Body of pancreas (tissue), 4 donors: ENCODE results near the gene TWF2. TPM values are rescaled to one million over a fixed set of nuclear protein-coding genes. Genes with fewer than 3 reads are reported as not detected.

Experiments
- ATAC-seq: fragments of 150-250 bp; one replicate; pipeline ENCODE4 v1.9.1; 2016
- DNase-seq, 4 donors: peaks; one replicate each; pipeline ENCODE4 v3.0.0-alpha.2; 2019
- H3K27ac ChIP-seq, 4 donors: fragments of 200-600 bp; sonication (generic); 1 replicate in 3 of 4; 2 replicates in 1 of 4; pipeline versions ENCODE4 v1.5.1 to v1.6.1; 2016 to 2019; ENCODE audit warnings: mild to moderate bottlenecking in 1 of 4, mixed read lengths in 1 of 4, moderate library complexity in 1 of 4
- H3K27me3 ChIP-seq, 2 donors: fragments of 200-600 bp; sonication (generic); one replicate each; pipeline ENCODE4 v1.6.0; 2016; ENCODE audit warnings: mild to moderate bottlenecking in 1 of 2
- H3K36me3 ChIP-seq, 2 donors: fragments of 200-600 bp; sonication (generic); replicated peaks in 1 of 2; 2 replicates each; pipeline ENCODE4 v1.5.1; 2016; ENCODE audit warnings: low read depth in 2 of 2; ENCODE audit not compliant: insufficient read depth in 1 of 2
- H3K4me1 ChIP-seq: fragments of 200-600 bp; sonication (generic); one replicate; pipeline ENCODE4 v1.6.0; 2016
- H3K4me3 ChIP-seq, 2 donors: fragments of 200-600 bp; sonication (generic); 1 replicate in 1 of 2; 2 replicates in 1 of 2; pipeline ENCODE4 v1.5.1; 2016 to 2019
- H3K9me3 ChIP-seq, 3 donors: fragments of 200-600 bp; sonication (generic); 1 replicate in 2 of 3; 2 replicates in 1 of 3; pipeline ENCODE4 v1.5.1; 2016
- POLR2A ChIP-seq, 3 donors: fragments of 450-650 bp; IDR thresholded peaks; one replicate each; pipeline ENCODE4 v1.6.1; 2016; ENCODE audit warnings: antibody characterized with exemption in 3 of 3, mild to moderate bottlenecking in 2 of 3
- WGBS, 2 donors: methylation state at CpG; one replicate each; pipeline ENCODE4 v1.1.5; 2017; 5-methylcytosine and 5-hydroxymethylcytosine counted together
- intact Hi-C: fragments of 100-400 bp; cut with DNase I; formaldehyde crosslinking; loops from one replicate; pipeline ENCODE4 v1.15.1; 2023
- microRNA counts, 2 donors: library from miRNA; unstranded; fragments of <30 nt; microRNA quantifications; one replicate each; lab custom pipeline; 2017
- microRNA-seq, 2 donors: library from miRNA; unstranded; fragments of <30 nt; microRNA quantifications; one replicate each; pipeline ENCODE4, GENCODE V29; 2016; ENCODE audit warnings: borderline number of aligned reads in 2 of 2, borderline replicate concordance in 2 of 2
- small RNA-seq: library from RNA; depleted of rRNA; stranded (forward); fragments of <200 nt; gene quantifications from one replicate; pipeline ENCODE3, GENCODE V24; 2016
- total RNA-seq, 2 donors: library from RNA; depleted of rRNA; stranded (reverse); fragments of >200 nt; gene quantifications; one replicate each; pipeline ENCODE4 v1.1.0, GENCODE V29; 2016
- TF ChIP-seq, protein P1 (sequence below), 7 experiments: fragments of 450-650 bp in 4 of 7; fragments of 200-600 bp in 3 of 7; sonication (generic) in 3 of 7; IDR thresholded peaks; one replicate each; pipeline ENCODE4 v1.5.1; 2016 to 2019; ENCODE audit warnings: antibody characterized with exemption in 7 of 7

The TWF2 gene
- total RNA-seq, 2 donors from 2014 or later, result 26.7 to 35.8 TPM

DNA sequence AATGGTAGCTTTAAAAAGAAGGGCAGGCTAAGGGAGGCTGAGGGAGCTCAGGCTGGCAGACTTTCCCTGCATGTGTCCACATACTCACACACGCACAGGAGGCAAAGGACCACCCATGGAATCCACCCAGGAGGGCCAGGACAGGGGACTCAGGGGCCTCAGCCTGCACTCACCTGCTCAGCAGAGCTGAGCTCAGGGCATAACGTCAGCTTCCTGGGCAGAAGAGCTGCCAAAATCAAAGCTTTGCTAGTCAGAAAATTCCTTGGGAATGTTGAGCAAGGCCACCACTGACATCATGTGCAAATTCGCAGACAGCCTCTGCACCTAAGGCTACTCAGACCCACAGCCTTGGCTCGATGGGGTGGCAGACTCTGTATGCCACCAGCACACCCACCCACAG is 57.4 kb downstream of the TWF2 start:
- TF ChIP-seq, protein P1, sequence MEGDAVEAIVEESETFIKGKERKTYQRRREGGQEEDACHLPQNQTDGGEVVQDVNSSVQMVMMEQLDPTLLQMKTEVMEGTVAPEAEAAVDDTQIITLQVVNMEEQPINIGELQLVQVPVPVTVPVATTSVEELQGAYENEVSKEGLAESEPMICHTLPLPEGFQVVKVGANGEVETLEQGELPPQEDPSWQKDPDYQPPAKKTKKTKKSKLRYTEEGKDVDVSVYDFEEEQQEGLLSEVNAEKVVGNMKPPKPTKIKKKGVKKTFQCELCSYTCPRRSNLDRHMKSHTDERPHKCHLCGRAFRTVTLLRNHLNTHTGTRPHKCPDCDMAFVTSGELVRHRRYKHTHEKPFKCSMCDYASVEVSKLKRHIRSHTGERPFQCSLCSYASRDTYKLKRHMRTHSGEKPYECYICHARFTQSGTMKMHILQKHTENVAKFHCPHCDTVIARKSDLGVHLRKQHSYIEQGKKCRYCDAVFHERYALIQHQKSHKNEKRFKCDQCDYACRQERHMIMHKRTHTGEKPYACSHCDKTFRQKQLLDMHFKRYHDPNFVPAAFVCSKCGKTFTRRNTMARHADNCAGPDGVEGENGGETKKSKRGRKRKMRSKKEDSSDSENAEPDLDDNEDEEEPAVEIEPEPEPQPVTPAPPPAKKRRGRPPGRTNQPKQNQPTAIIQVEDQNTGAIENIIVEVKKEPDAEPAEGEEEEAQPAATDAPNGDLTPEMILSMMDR (IDR thresholded peaks at IDR 0.05), result no peak
- TF ChIP-seq POLR2A (IDR thresholded peaks at IDR 0.05), result no peak

More for the DNA sequence above, 57.4 kb downstream of the TWF2 start:
- H3K27me3 ChIP-seq, result no peaks in the 10 kb centered on the region
- no peaks in the 10 kb centered on the region for H3K9me3 ChIP-seq
- H3K36me3 ChIP-seq, result no peaks in the 10 kb centered on the region
- 66 to 100% methylated on average over 1 to 4 of the region's 4 CpGs for WGBS, 2 donors
- no peaks in the 10 kb centered on the region for H3K4me1 ChIP-seq
- DNase-seq (no peak), ATAC-seq (no peak)
- no peak overlapping the region for H3K27ac ChIP-seq
- H3K4me3 ChIP-seq, result no peak overlapping the region
- intact Hi-C loops, result no loop called here

MicroRNAs encoded within 50 kb of the gene (microRNA counts, 767-probe panel; counts per million panel counts)
- 9,307 to 14,232 counts per million in 2 donors for microRNA hsa-let-7g-5p (lab: Ali Mortazavi, UCI)

Small RNA genes within 50 kb of the gene (microRNA-seq; reads per million reads assigned to microRNA genes)
- 103,065 to 106,051 reads per million in 2 donors for gene MIRLET7G

Small RNA genes within 50 kb of the gene (small RNA-seq; reads per million reads assigned to genes)
- 403 reads per million, percentile 98 among the genes with 10 or more reads in this experiment for gene MIRLET7G

Other genes with a start within 250 kb of the TWF2 start
- gene RPL29, start 243.3 kb downstream of the TWF2 start, total RNA-seq, result 100 to 1,000 TPM; 370 to 792 TPM
- 1 to 10 TPM; 2.6 to 3.3 TPM for gene DUSP7, start 182.6 kb downstream of the TWF2 start, total RNA-seq
- 1 to 10 TPM in 1 of 2 donors, under 1 TPM in 1; 0.26 to 3.3 TPM for gene POC1A, start 84.7 kb downstream of the TWF2 start, total RNA-seq
- 10 to 100 TPM; 13.5 to 63.6 TPM for gene ALAS1, start 41.0 kb downstream of the TWF2 start, total RNA-seq
- gene TLR9, start 13.5 kb downstream of the TWF2 start, total RNA-seq, result under 1 TPM in 1 of 2 donors, not detected in 1; 0.26 TPM
- gene PPM1M, start 6.6 kb upstream of the TWF2 start, total RNA-seq, result 10 to 100 TPM in 1 of 2 donors, 1 to 10 TPM in 1; 6.9 to 15.3 TPM
- 10 to 100 TPM; 19.1 to 21.5 TPM for gene WDR82, start 39.5 kb upstream of the TWF2 start, total RNA-seq
- 10 to 100 TPM in 1 of 2 donors, 1 to 10 TPM in 1; 5.4 to 25.4 TPM for gene GLYCTK, start 48.7 kb upstream of the TWF2 start, total RNA-seq
- gene DNAH1, start 77.2 kb upstream of the TWF2 start, total RNA-seq, result 10 to 100 TPM in 1 of 2 donors, 1 to 10 TPM in 1; 6.0 to 14.8 TPM
- gene BAP1, start 170.8 kb upstream of the TWF2 start, total RNA-seq, result 10 to 100 TPM; 40.7 to 49.4 TPM
- 1 to 10 TPM; 4.0 to 4.9 TPM for gene PHF7, start 171.5 kb upstream of the TWF2 start, total RNA-seq
- gene SEMA3G, start 205.9 kb upstream of the TWF2 start, total RNA-seq, result 10 to 100 TPM in 1 of 2 donors, 1 to 10 TPM in 1; 3.9 to 13.2 TPM
- gene TNNC1, start 214.9 kb upstream of the TWF2 start, total RNA-seq, result 10 to 100 TPM in 1 of 2 donors, under 1 TPM in 1; 0.99 to 10.4 TPM
- gene NISCH, start 216.4 kb upstream of the TWF2 start, total RNA-seq, result 100 to 1,000 TPM in 1 of 2 donors, 10 to 100 TPM in 1; 58.9 to 115 TPM